NT2/D1 (cell line): ENCODE measurements around the gene CCDC88C.

Source experiments
- SUZ12 ChIP-seq: IDR thresholded peaks from 2 replicates; pipeline ENCODE4 v1.6.1; 2011; ENCODE audit not compliant: insufficient read length, insufficient read depth; ENCODE audit errors: extremely low read depth
- ZNF274 ChIP-seq: IDR thresholded peaks from 2 replicates; pipeline ENCODE4 v1.6.1; 2011; ENCODE audit warnings: mild to moderate bottlenecking, low read depth, low read length

- TF ChIP-seq ZNF274 (no peak), SUZ12 (no peak)
Observed at GRCh38 chr14:91282954-91283645, 134.5 kb downstream of the CCDC88C start.
